ENCODE results near the gene SPATS2L. TPM values are rescaled to one million over a fixed set of nuclear protein-coding genes. Genes with fewer than 3 reads are reported as not detected.
A peak's percentile ranks its signal among the peaks of the same experiment; 100 is the strongest.

The SPATS2L gene
- total RNA-seq, 1 donor, result 117 TPM

- DNase-seq (ENCODE audit: low read depth), result no peak
- H3K4me3 ChIP-seq (ENCODE audit: low read depth, low read length), result no peak overlapping the region
- TF ChIP-seq CTCF (IDR thresholded peaks at IDR 0.05; ENCODE audit: insufficient read depth, low read length), result no peak
These were observed 118.7 kb downstream of the SPATS2L start for GRCh38 chr2:200425026-200425821.

GRCh38 chr2:200426754-200427153 lies 120.3 kb downstream of the SPATS2L start:
- DNase-seq (ENCODE audit: low read depth), result no peak
- TF ChIP-seq CTCF (IDR thresholded peaks at IDR 0.05; ENCODE audit: insufficient read depth, low read length), result no peak
- no peak overlapping the region for H3K4me3 ChIP-seq (ENCODE audit: low read depth, low read length)

DNA sequence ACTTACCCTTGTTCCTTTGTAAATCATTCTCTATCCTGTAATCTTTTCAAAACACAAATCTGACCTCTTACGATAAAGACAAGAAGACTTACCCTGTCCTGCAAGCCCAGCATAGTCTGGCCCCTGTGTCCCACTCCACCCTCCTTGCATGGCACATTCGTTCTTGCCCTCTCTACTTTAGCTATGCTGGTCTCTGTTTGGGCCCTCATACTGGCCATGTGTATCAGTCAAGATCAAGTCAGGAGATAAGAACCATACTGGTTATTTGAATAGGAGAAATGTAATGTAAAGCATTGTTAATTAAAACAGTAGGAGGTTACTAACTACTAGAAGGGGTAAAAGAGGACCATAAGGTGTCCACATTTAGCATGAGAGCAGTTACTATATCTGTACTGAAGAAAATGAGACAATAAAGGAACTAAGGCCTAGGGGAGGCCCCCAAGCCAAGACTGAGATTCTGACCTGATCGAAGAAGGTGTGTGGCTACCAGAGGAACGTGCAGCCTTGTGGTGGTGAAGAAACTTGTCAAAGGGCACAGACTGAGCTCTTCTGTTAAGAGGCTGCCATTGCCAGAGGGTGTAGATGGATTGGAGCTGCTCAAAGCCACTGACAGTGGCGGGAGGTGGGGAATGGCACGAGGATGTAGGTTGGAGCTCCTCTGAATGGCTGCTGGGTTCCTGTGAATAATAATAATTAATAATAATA lies 122.6 kb downstream of the SPATS2L start:
- DNase-seq (ENCODE audit: low read depth), result no peak
- no peak for TF ChIP-seq CTCF (IDR thresholded peaks at IDR 0.05; ENCODE audit: insufficient read depth, low read length)
- no peak overlapping the region for H3K4me3 ChIP-seq (ENCODE audit: low read depth, low read length)

GRCh38 chr2:200430017-200430416 lies 123.5 kb downstream of the SPATS2L start:
- no peak overlapping the region for H3K4me3 ChIP-seq (ENCODE audit: low read depth, low read length)
- DNase-seq (ENCODE audit: low read depth), result peak; percentile 36
- no peak for TF ChIP-seq CTCF (IDR thresholded peaks at IDR 0.05; ENCODE audit: insufficient read depth, low read length)

- DNase-seq (ENCODE audit: low read depth), result peak; percentile 20
- TF ChIP-seq CTCF (IDR thresholded peaks at IDR 0.05; ENCODE audit: insufficient read depth, low read length), result no peak
- H3K4me3 ChIP-seq (ENCODE audit: low read depth, low read length), result no peak overlapping the region
These were observed 125.7 kb downstream of the SPATS2L start for GRCh38 chr2:200431996-200432705.

DNA sequence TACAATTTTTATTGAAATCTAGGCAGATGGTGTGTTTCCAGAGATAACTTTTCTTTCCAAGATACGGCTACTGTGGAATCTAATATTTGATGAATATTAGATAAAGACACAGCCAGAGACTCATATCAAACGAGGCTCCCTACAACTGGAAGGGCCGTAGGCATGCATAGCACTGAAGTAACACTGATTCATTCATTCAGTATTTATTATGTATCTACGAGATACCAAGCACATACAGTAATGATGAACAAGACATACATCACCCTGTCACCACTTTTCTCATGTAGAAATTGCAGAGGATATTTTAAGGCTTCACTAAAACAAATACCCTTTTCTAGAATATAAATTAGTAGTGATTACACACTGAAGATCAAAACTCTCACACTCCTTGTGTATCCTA lies 128.9 kb downstream of the SPATS2L start:
- DNase-seq (ENCODE audit: low read depth), result no peak
- no peak overlapping the region for H3K4me3 ChIP-seq (ENCODE audit: low read depth, low read length)
- TF ChIP-seq CTCF (IDR thresholded peaks at IDR 0.05; ENCODE audit: insufficient read depth, low read length), result no peak
